ENCODE data around the gene ANP32E. TPM values are rescaled to one million over a fixed set of nuclear protein-coding genes. Genes with fewer than 3 reads are reported as not detected.

The ANP32E gene
- total and polyA plus RNA-seq, 9 of the 15 experiments (the other 6 are each of a cell fraction or from before 2014, with no cell fraction given) = 60.4 to 197 (median 104) TPM

GRCh38 chr1:150186789-150187559 lies 48.9 kb downstream of the ANP32E start:
- Histone ChIP-seq H3K4me1 (replicated peaks in 1 of 2; ENCODE audit: control insufficient read depth in 2 of 2, insufficient read depth in 2 of 2, low read length in 2 of 2) (peaks cover 4 to 12% of the 10 kb centered on the region in 2 experiments; a peak in 4 of 5 replicates), H2AFZ (ENCODE audit: low read depth, low read length) (peak overlapping the region; percentile 78), H3K27ac (ENCODE audit: extremely low read depth, low read depth, low read length) (peak overlapping the region; percentile 73; the same call in 2 of the 3 replicates), H3K9me1 (ENCODE audit: control insufficient read depth, insufficient read depth, low read length) (no peaks in the 10 kb centered on the region), H3K9me3 (replicated peaks; ENCODE audit: control insufficient read depth, insufficient read depth, low read depth, low read length) (no peaks in the 10 kb centered on the region), H3K9ac (ENCODE audit: insufficient read depth in 1 of 2, low read depth in 2 of 2, low read length in 2 of 2) (peak overlapping the region in 1 of 2 experiments; percentile 24; a peak in 2 of 4 replicates), H3K27me3 (ENCODE audit: control insufficient read depth in 2 of 2, insufficient read depth in 2 of 2, low read length in 2 of 2) (no peaks in the 10 kb centered on the region), H3K79me2 (ENCODE audit: control insufficient read depth, insufficient read depth, low read length) (no peaks in the 10 kb centered on the region), H3K36me3 (ENCODE audit: control insufficient read depth, insufficient read depth, low read length) (no peaks in the 10 kb centered on the region), H3K4me3 (no peak overlapping the region), H3K4me2 (ENCODE audit: insufficient read depth, low read length) (peak overlapping the region; percentile 57), H4K20me1 (replicated peaks; ENCODE audit: control insufficient read depth, insufficient read depth, low read length) (no peaks in the 10 kb centered on the region)
- in situ Hi-C loops (cut with MboI) = no loop called here
- ATAC-seq = peak; percentile 89
- DNase-seq (ENCODE audit: extremely low read depth in 1 of 4, low spot score in 3 of 4) = peak; percentile 62 to 76 (median 64)
- BruUV-seq (replicated peaks) = no TSS peak
- peak; percentile 78 for FAIRE-seq
- ChIA-PET POLR2A (interaction anchor here (0.6 to 2.9 kb wide), 16 partner anchors 9 to 852 kb away, joined by 3 to 27 read pairs (median 3); a partner anchor contains a TSS), CTCF (ENCODE audit: low intra/inter-chr PET ratio) (interaction anchor here (0.6 to 2.2 kb wide), 6 partner anchors 94 to 299 kb away, joined by 3 to 19 read pairs (median 6); a partner anchor contains a TSS)
- WGBS (ENCODE audit: insufficient coverage, low coverage, missing lambda C conversion rate) = 7% methylated on average over 9 of the region's 10 CpGs
- intact Hi-C loops (cut with micrococcal nuclease) = loop anchor here (2.0 to 5.0 kb wide), 3 partner anchors 18 to 225 kb away; partner anchors contain the start of gene VPS45
- TF ChIP-seq ZNF561 (CRISPR knock-in tag; conservative IDR thresholded peaks at IDR 0.05) (no peak), POLR2B (IDR thresholded peaks at IDR 0.05; ENCODE audit: low read depth, partially characterized antibody) (no peak), ARID3A (IDR thresholded peaks at IDR 0.05; ENCODE audit: borderline replicate concordance, low read depth, low read length) (0 out of 2 replicates have a peak, but pooled peaks have one; percentile 84), E2F3 (CRISPR knock-in tag; IDR thresholded peaks at IDR 0.05) (no peak), RAD21 (CRISPR knock-in tag; conservative IDR thresholded peaks at IDR 0.05 in 1 of 2, IDR thresholded peaks at IDR 0.05 in 1 of 2) (peak; percentile 73 to 75), HDAC6 (IDR thresholded peaks at IDR 0.05; ENCODE audit: low read depth, low read length) (no peak), LEF1 (IDR thresholded peaks at IDR 0.05) (no peak), TSHZ1 (CRISPR knock-in tag; IDR thresholded peaks at IDR 0.05) (no peak), CBFA2T3 (IDR thresholded peaks at IDR 0.05) (no peak), GMEB1 (CRISPR knock-in tag; IDR thresholded peaks at IDR 0.05) (no peak), C11orf30 (IDR thresholded peaks at IDR 0.05; ENCODE audit: low read depth) (peak; percentile 95)

Measured in K562 (cell line).